MV-4-11 (cell line): Measurements from ENCODE around the gene DHRS7.

Experiments
- DNase-seq: peaks from one replicate; lab custom pipeline; 2025; lab: John Stamatoyannopoulos, UW

Gene DHRS7

GRCh38 chr14:60184905-60185555 is 19.8 kb upstream of the DHRS7 start:
- no peak for DNase-seq

- DNase-seq: peak; percentile 62
Observed at GRCh38 chr14:60184146-60184904, 19.1 kb upstream of the DHRS7 start.

- DNase-seq: no peak
Observed at GRCh38 chr14:60183741-60184140, 18.5 kb upstream of the DHRS7 start.

- peak; percentile 34 for DNase-seq
Observed at GRCh38 chr14:60183138-60183537, 17.9 kb upstream of the DHRS7 start.

- DNase-seq: no peak
Observed at GRCh38 chr14:60179431-60179869, 14.3 kb upstream of the DHRS7 start.

GRCh38 chr14:60178820-60179219 is 13.6 kb upstream of the DHRS7 start:
- no peak for DNase-seq

GRCh38 chr14:60178164-60178563 is 13.0 kb upstream of the DHRS7 start:
- no peak for DNase-seq

- peak; percentile 64 for DNase-seq
Observed at GRCh38 chr14:60175255-60175902, 10.2 kb upstream of the DHRS7 start.

- DNase-seq: no peak
Observed at GRCh38 chr14:60174352-60175254, 9.4 kb upstream of the DHRS7 start.

GRCh38 chr14:60171690-60172089 is 6.5 kb upstream of the DHRS7 start:
- DNase-seq: no peak

- no peak for DNase-seq
Observed at GRCh38 chr14:60170948-60171347, 5.8 kb upstream of the DHRS7 start.

GRCh38 chr14:60169722-60170121 is 4.5 kb upstream of the DHRS7 start:
- no peak for DNase-seq

- no peak for DNase-seq
Observed at GRCh38 chr14:60166142-60166541, 944 bp upstream of the DHRS7 start.

- DNase-seq: no peak
Observed at GRCh38 chr14:60165547-60165876, 314 bp upstream of the DHRS7 start.

- DNase-seq: no peak
Observed at GRCh38 chr14:60164404-60164711, 840 bp downstream of the DHRS7 start.

GRCh38 chr14:60163693-60164092 is 1.5 kb downstream of the DHRS7 start:
- no peak for DNase-seq

- DNase-seq: peak; percentile 52
Observed at GRCh38 chr14:60161196-60162107, 3.7 kb downstream of the DHRS7 start.

- DNase-seq: no peak
Observed at GRCh38 chr14:60160422-60160821, 4.8 kb downstream of the DHRS7 start.

- DNase-seq: no peak
Observed at GRCh38 chr14:60154671-60155070, 10.5 kb downstream of the DHRS7 start.

- DNase-seq: peak; percentile 57
Observed at GRCh38 chr14:60153991-60154390, 11.2 kb downstream of the DHRS7 start.

- peak; percentile 93 for DNase-seq
Observed at GRCh38 chr14:60151715-60152114, 13.5 kb downstream of the DHRS7 start.
